SU-DHL-6 (cell line): ENCODE results near the gene GCH1.

Experiments
- EZH2phosphoT487 ChIP-seq: fragments of 200-600 bp; sonication (generic), shearing (Covaris generic); conservative IDR thresholded peaks from 2 replicates; pipeline ENCODE4 v1.6.1; 2018; ENCODE audit warnings: mild to moderate bottlenecking, antibody characterized with exemption, low read length, moderate library complexity, mixed read lengths
- TF ChIP-seq, protein P1 (sequence below): fragments of 200-600 bp; sonication (generic); IDR thresholded peaks from one replicate; pipeline ENCODE4 v1.5.1; 2017; ENCODE audit warnings: antibody characterized with exemption, mild to moderate bottlenecking, low read length, moderate library complexity; ENCODE audit not compliant: insufficient read depth, poor library complexity, severe bottlenecking

DNA sequence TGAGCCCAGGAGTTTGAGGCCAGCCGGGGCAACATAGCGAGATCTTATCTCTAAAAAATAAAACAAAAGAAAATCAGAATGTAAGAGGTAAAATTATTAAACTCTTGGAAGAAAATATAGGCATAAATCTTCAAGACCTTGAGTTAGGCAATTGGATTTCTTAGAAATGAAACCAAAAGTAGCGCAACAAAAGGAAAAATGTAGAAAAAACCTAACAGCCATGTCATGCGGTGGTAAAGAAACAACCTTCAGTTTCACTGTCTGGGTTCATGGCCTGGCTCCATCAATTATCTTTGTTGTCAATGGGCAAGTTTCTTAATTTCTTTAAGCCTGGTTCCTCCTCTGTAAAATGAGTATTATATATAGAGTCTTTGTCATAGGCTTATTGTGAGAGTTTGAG, 5.6 kb upstream of the GCH1 start:
- TF ChIP-seq, protein P1, sequence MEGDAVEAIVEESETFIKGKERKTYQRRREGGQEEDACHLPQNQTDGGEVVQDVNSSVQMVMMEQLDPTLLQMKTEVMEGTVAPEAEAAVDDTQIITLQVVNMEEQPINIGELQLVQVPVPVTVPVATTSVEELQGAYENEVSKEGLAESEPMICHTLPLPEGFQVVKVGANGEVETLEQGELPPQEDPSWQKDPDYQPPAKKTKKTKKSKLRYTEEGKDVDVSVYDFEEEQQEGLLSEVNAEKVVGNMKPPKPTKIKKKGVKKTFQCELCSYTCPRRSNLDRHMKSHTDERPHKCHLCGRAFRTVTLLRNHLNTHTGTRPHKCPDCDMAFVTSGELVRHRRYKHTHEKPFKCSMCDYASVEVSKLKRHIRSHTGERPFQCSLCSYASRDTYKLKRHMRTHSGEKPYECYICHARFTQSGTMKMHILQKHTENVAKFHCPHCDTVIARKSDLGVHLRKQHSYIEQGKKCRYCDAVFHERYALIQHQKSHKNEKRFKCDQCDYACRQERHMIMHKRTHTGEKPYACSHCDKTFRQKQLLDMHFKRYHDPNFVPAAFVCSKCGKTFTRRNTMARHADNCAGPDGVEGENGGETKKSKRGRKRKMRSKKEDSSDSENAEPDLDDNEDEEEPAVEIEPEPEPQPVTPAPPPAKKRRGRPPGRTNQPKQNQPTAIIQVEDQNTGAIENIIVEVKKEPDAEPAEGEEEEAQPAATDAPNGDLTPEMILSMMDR, result no peak
- TF ChIP-seq EZH2phosphoT487, result no peak
